ENCODE measurements around the gene IFNA10.
"Not testable (repeated sequence)": the region's sequence is repeated elsewhere in the genome, so short reads cannot be mapped to it uniquely, and the experiment has no call there.

Gene IFNA10

DNA sequence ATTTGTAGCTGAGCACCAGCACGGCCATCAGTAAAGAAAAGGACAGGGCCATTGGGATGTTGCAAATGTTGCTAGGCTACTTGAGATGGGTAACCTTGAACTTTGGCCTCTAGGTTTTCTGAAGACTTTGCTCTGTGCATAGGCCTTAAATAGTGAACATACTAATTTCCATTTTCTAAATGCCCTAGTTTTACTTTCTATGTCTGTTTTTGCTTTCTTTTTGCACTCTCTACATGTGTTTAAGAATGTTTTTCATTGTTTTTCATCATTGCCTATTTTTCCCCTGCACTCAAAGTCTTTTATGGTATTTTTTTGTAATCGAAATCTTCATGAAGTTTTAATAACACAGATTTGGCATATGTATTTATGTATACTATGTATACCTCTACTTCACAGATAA, 21.2 kb upstream of the IFNA10 start, which contains the start of gene IFNA17:
Gene IFNA17 (minus strand): TSS at position 101 of the 400 bp plus-strand sequence. CDS start 49 bp downstream, at position 52.
- Histone ChIP-seq H3K4me1 (ENCODE audit: control insufficient read depth, insufficient read depth, low read length) (no peaks in the 10 kb centered on the region), H3K27me3 (ENCODE audit: control insufficient read depth, insufficient read depth, low read length) (no peaks in the 10 kb centered on the region), H3K4me3 (ENCODE audit: low read depth, low read length) (no peak within 1 kb of the TSS), H3K9ac (ENCODE audit: low read depth, low read length) (no peak within 1 kb of the TSS), H3K36me3 (ENCODE audit: control insufficient read depth, insufficient read depth, low read length) (no peaks in the 10 kb centered on the region), H3K9me3 (ENCODE audit: control insufficient read depth, insufficient read depth, low read length) (no peaks in the 10 kb centered on the region)

DNA sequence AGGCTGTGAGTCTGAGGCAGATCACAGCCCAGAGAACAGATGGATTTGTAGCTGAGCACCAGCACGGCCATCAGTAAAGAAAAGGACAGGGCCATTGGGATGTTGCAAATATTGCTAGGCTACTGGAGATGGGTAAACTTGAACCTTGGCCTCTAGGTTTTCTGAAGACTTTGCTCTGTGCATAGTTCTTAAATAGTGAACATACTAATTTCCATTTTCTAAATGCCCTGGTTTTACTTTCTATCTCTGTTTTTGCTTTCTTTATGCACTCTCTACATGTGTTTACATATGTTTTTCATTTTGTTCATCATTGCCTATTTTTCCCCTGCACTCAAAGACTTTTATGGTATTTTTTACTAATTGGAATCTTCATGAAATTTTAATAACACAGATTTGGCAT, 10.3 kb upstream of the IFNA10 start, which contains the start of gene IFNA16:
Gene IFNA16 (minus strand): TSS at position 101 of the 400 bp plus-strand sequence. CDS start 6 bp downstream, at position 95.
- H3K4me1 ChIP-seq (ENCODE audit: control insufficient read depth, insufficient read depth, low read length); H3K4me3 ChIP-seq (ENCODE audit: low read depth, low read length); H3K9me3 ChIP-seq (ENCODE audit: control insufficient read depth, insufficient read depth, low read length); H3K9ac ChIP-seq (ENCODE audit: low read depth, low read length); H3K27me3 ChIP-seq (ENCODE audit: control insufficient read depth, insufficient read depth, low read length); H3K36me3 ChIP-seq (ENCODE audit: control insufficient read depth, insufficient read depth, low read length): not testable (repeated sequence)

DNA sequence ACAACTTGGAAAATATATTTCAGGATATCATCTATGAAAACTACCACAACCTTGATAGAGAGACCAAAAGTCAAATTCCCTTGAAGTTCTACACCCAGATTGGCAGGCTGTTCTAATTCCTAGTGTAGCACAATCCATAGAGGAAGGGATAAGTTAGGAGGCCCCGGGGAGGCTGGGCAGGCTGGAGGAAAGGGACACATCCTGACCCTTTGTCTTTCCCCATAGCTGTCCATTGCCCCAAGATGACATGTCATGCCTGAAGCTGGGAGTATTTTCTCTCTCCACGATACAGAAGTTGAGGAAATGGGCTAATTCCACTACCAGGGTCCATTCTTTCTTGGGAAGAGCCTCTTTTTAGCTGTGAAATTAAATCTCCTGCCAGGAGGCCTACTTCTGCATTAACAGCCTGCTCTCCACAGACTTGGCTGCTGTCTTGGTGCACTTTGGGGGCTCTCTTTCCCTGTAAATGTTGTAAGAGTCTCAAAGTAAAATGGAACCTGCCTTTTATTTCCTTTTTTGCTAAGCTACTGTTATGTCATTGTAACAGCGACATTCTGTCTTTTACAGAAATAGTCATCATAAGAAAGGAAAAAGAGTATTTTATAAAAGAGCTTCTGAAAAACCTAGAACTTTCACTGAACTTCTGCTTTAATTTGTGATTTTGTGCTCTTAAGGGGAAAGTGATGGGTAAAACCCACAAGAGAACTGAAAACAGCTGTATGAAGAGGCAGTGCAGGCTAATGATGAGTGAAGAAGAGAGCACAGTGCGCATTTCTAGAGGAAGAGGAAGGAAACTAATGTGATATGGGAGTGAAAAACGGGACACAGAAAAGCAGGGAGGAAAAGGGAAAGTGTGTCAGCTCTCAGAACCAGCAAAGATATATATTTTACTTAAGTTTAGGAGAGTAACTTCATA, 6.7 kb upstream of the IFNA10 start:
- not testable (repeated sequence) for H3K4me1 ChIP-seq (ENCODE audit: control insufficient read depth, insufficient read depth, low read length); H3K4me3 ChIP-seq (ENCODE audit: low read depth, low read length); H3K27me3 ChIP-seq (ENCODE audit: control insufficient read depth, insufficient read depth, low read length); H3K36me3 ChIP-seq (ENCODE audit: control insufficient read depth, insufficient read depth, low read length); H3K9ac ChIP-seq (ENCODE audit: low read depth, low read length); H3K9me3 ChIP-seq (ENCODE audit: control insufficient read depth, insufficient read depth, low read length)

DNA sequence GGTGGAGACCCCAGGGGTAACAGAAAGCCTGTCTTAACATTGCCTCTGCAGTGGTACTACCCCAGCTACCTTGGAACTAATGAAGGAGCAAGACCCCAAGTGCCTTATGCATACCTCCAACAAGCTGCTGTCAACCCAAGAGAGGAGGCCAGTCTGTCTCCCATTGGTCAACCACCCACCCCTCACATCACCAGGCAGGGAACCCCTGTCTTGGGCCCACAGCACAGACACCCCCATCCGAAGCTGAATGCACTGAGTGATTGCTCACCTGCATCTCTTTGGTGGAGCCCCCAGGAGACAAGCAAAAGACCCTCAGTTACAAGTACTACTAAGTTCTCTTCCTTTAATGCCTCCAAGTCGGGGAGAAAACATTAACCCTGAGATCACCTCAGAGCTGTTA, 5.2 kb upstream of the IFNA10 start:
- not testable (repeated sequence) for H3K27me3 ChIP-seq (ENCODE audit: control insufficient read depth, insufficient read depth, low read length); H3K36me3 ChIP-seq (ENCODE audit: control insufficient read depth, insufficient read depth, low read length); H3K4me3 ChIP-seq (ENCODE audit: low read depth, low read length); H3K4me1 ChIP-seq (ENCODE audit: control insufficient read depth, insufficient read depth, low read length); H3K9me3 ChIP-seq (ENCODE audit: control insufficient read depth, insufficient read depth, low read length); H3K9ac ChIP-seq (ENCODE audit: low read depth, low read length)

DNA sequence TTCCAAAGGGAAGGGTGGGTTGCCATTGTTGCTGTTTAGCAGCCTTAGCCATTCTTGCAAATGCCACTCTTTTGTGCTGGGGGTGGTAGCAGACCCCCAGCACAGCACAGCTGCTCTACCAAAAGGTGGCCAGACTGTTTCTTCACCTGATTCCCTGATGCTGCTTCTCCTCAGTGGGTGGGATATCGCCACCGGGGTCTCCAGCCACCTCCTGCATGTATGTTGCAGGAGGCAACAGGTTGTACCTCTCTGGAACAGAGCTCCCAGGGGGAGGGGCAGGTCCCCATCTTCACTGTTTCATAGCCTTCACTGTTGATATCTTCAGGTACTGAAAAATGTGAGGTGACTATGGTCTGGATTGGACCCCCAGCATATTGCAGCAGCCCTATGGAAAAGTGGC, 3.8 kb upstream of the IFNA10 start:
- H3K9ac ChIP-seq (ENCODE audit: low read depth, low read length); H3K27me3 ChIP-seq (ENCODE audit: control insufficient read depth, insufficient read depth, low read length); H3K4me3 ChIP-seq (ENCODE audit: low read depth, low read length); H3K36me3 ChIP-seq (ENCODE audit: control insufficient read depth, insufficient read depth, low read length); H3K4me1 ChIP-seq (ENCODE audit: control insufficient read depth, insufficient read depth, low read length); H3K9me3 ChIP-seq (ENCODE audit: control insufficient read depth, insufficient read depth, low read length): not testable (repeated sequence)

DNA sequence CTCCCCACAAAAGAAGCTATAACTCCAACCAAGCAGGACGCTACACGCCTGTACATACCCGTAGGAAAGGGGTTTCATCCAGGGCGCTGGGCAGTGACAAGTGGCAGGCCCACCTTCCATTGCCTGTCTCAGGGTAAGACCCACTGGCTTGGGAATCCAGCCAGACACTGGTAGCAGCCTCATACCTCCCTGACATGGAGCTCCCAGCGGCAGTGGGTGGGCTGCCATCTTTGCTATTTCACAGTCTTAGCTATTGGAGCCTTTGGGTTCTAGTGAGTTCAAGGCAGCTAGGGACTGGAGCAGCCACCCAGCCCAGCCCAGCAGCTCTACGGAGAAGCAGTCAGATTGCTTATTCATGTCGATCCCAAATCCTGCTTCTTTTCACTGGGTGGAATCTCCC, 3.4 kb upstream of the IFNA10 start:
- H3K9ac ChIP-seq (ENCODE audit: low read depth, low read length): no peak overlapping the region
- H3K9me3 ChIP-seq (ENCODE audit: control insufficient read depth, insufficient read depth, low read length): no peaks in the 10 kb centered on the region
- H3K4me1 ChIP-seq (ENCODE audit: control insufficient read depth, insufficient read depth, low read length): no peaks in the 10 kb centered on the region
- H3K36me3 ChIP-seq (ENCODE audit: control insufficient read depth, insufficient read depth, low read length): no peaks in the 10 kb centered on the region
- H3K27me3 ChIP-seq (ENCODE audit: control insufficient read depth, insufficient read depth, low read length): no peaks in the 10 kb centered on the region
- no peak overlapping the region for H3K4me3 ChIP-seq (ENCODE audit: low read depth, low read length)

DNA sequence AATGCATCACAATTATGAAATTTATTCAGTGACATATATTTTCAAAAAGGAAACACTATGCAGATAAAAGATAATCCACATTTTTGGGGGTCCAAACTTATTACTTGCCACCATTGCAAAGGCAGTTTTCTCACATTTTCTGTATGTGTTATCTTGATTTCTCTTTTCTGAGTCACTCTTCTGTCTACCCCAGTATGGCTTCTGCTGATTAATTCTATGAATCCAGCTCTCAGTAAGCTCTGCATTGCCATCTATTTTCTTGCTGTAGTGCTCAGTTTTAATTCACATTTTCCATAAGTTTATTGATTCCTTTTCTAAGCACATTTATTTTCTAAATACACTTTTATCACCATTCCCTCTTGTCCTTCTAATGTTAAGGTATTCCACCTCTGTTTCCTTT, 1.7 kb downstream of the IFNA10 start:
- Histone ChIP-seq H3K36me3 (ENCODE audit: control insufficient read depth, insufficient read depth, low read length) (no peaks in the 10 kb centered on the region), H3K4me3 (ENCODE audit: low read depth, low read length) (no peak overlapping the region), H3K27me3 (ENCODE audit: control insufficient read depth, insufficient read depth, low read length) (no peaks in the 10 kb centered on the region), H3K4me1 (ENCODE audit: control insufficient read depth, insufficient read depth, low read length) (no peaks in the 10 kb centered on the region), H3K9me3 (ENCODE audit: control insufficient read depth, insufficient read depth, low read length) (no peaks in the 10 kb centered on the region), H3K9ac (ENCODE audit: low read depth, low read length) (no peak overlapping the region)

DNA sequence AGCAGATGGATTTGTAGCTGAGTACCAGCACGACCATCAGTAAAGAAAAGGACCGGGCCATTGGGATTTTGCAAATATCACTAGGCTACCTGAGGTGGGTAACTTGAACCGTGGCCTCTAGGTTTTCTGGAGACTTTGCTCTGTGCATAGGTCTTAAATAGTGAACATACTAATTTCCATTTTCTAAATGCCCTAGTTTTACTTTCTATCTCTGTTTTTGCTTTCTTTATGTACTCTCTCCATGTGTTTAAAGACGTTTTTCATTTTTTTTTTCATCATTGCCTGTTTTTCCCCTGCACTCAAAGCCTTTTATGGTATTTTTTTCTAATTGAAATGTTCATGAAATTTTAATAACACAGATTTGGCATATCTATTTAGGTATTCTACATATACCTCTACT, 4.8 kb downstream of the IFNA10 start, which contains the start of gene IFNA7:
Gene IFNA7 (minus strand): TSS at position 101 of the 400 bp plus-strand sequence. CDS start 40 bp downstream, at position 61.
- H3K27me3 ChIP-seq (ENCODE audit: control insufficient read depth, insufficient read depth, low read length); H3K36me3 ChIP-seq (ENCODE audit: control insufficient read depth, insufficient read depth, low read length); H3K4me3 ChIP-seq (ENCODE audit: low read depth, low read length); H3K4me1 ChIP-seq (ENCODE audit: control insufficient read depth, insufficient read depth, low read length); H3K9ac ChIP-seq (ENCODE audit: low read depth, low read length); H3K9me3 ChIP-seq (ENCODE audit: control insufficient read depth, insufficient read depth, low read length): not testable (repeated sequence)

DNA sequence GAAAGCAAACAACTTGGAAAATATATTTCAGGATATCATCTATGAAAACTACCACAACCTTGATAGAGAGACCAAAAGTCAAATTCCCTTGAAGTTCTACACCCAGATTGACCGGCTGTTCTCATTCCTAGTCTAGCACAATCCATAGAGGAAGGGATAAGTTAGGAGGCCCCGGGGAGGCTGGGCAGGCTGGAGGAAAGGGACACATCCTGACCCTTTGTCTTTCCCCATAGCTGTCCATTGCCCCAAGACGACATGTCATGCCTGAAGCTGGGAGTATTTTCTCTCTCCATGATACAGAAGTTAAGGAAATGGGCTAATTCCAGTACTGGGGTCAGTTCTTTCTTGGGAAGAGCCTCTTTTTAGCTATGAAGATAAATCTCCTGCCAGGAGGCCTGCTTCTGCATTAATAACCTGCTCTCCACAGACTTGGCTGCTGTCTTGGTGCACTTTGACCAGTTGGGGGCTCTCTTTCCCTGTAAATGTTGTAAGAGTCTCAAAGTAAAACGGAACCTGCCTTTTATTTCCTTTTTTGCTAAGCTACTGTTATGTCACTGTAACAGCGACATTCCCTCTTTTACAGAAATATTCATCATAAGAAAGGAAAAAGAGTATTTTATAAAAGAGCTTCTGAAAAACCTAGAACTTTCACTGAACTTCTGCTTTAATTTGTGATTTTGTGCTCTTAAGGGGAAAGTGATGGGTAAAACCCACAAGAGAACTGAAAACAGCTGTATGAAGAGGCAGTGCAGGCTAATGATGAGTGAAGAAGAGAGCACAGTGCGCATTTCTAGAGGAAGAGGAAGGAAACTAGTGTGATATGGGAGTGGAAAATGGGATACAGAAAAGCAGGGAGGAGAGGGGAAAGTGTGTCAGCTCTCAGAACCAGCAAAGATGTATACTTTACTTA, 11.8 kb downstream of the IFNA10 start:
- H3K36me3 ChIP-seq (ENCODE audit: control insufficient read depth, insufficient read depth, low read length); H3K4me1 ChIP-seq (ENCODE audit: control insufficient read depth, insufficient read depth, low read length); H3K27me3 ChIP-seq (ENCODE audit: control insufficient read depth, insufficient read depth, low read length); H3K4me3 ChIP-seq (ENCODE audit: low read depth, low read length); H3K9ac ChIP-seq (ENCODE audit: low read depth, low read length); H3K9me3 ChIP-seq (ENCODE audit: control insufficient read depth, insufficient read depth, low read length): not testable (repeated sequence)

DNA sequence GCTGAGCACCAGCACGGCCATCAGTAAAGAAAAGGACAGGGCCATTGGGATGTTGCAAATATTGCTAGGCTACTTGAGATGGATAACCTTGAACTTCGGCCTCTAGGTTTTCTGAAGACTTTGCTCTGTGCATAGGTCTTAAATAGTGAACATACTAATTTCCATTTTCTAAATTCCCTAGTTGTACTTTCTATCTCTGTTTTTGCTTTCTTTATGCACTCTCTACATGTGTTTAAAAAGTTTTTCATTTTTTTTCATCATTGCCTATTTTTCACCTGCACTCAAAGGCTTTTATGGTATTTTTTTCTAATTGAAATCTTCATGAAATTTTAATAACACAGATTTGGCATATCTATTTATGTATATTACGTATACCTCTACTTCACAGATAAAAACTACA, 19.5 kb downstream of the IFNA10 start, which contains the start of gene IFNA4:
Gene IFNA4 (minus strand): TSS at position 101 of the 400 bp plus-strand sequence. CDS start 56 bp downstream, at position 45.
- not testable (repeated sequence) for H3K27me3 ChIP-seq (ENCODE audit: control insufficient read depth, insufficient read depth, low read length)

DNA sequence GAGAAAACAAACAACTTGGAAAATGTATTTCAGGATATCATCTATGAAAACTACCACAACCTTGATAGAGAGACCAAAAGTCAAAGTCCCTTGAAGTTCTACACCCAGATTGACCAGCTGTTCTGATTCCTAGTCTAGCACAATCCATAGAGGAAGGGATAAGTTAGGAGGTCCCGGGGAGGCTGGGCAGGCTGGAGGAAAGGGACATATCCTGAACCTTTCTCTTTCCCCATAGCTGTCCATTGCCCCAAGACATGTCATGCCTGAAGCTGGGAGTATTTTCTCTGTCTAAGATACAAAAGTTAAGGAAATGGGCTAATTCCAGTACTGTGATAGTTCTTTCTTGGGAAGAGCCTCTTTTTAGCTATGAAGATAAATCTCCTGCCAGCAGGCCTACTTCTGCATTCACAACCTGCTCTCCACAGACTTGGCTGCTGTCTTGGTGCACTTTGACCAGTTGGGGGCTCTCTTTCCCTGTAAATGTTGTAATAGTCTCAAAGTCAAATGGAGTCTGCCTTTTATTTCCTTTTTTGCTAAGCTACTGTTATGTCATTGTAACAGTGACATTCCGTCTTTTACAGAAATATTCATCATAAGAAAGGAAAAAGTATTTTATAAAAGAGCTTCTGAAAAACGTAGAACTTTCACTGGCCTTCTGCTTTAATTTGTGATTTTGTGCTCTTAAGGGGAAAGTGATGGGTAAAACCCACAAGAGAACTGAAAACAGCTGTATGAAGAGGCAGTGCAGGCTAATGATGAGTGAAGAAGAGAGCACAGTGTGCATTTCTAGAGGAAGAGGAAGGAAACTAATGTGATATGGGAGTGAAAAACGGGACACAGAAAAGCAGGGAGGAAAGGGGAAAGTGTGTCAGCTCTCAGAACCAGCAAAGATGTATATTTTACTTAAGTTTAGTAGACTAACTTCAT, 23.9 kb downstream of the IFNA10 start:
- not testable (repeated sequence) for H3K9ac ChIP-seq (ENCODE audit: low read depth, low read length); H3K4me3 ChIP-seq (ENCODE audit: low read depth, low read length); H3K27me3 ChIP-seq (ENCODE audit: control insufficient read depth, insufficient read depth, low read length); H3K4me1 ChIP-seq (ENCODE audit: control insufficient read depth, insufficient read depth, low read length); H3K36me3 ChIP-seq (ENCODE audit: control insufficient read depth, insufficient read depth, low read length); H3K9me3 ChIP-seq (ENCODE audit: control insufficient read depth, insufficient read depth, low read length)

More for the DNA sequence above, 19.5 kb downstream of the IFNA10 start, which contains the start of gene IFNA4:
- not testable (repeated sequence) for H3K36me3 ChIP-seq (ENCODE audit: control insufficient read depth, insufficient read depth, low read length); H3K4me1 ChIP-seq (ENCODE audit: control insufficient read depth, insufficient read depth, low read length); H3K9ac ChIP-seq (ENCODE audit: low read depth, low read length); H3K9me3 ChIP-seq (ENCODE audit: control insufficient read depth, insufficient read depth, low read length); H3K4me3 ChIP-seq (ENCODE audit: low read depth, low read length)
